GM20000 (cell line): ENCODE measurements around the gene FBXO7.

Experiments used
- DNase-seq: peaks from one replicate; pipeline ENCODE4 v3.0.0; 2012; ENCODE audit warnings: low spot score
- TF ChIP-seq, protein P1 (sequence below): IDR thresholded peaks from 2 replicates; pipeline ENCODE4 v1.5.1; 2012; ENCODE audit warnings: mild to moderate bottlenecking, control low read depth; ENCODE audit errors: extremely low read depth, missing control alignments

The FBXO7 gene

DNA sequence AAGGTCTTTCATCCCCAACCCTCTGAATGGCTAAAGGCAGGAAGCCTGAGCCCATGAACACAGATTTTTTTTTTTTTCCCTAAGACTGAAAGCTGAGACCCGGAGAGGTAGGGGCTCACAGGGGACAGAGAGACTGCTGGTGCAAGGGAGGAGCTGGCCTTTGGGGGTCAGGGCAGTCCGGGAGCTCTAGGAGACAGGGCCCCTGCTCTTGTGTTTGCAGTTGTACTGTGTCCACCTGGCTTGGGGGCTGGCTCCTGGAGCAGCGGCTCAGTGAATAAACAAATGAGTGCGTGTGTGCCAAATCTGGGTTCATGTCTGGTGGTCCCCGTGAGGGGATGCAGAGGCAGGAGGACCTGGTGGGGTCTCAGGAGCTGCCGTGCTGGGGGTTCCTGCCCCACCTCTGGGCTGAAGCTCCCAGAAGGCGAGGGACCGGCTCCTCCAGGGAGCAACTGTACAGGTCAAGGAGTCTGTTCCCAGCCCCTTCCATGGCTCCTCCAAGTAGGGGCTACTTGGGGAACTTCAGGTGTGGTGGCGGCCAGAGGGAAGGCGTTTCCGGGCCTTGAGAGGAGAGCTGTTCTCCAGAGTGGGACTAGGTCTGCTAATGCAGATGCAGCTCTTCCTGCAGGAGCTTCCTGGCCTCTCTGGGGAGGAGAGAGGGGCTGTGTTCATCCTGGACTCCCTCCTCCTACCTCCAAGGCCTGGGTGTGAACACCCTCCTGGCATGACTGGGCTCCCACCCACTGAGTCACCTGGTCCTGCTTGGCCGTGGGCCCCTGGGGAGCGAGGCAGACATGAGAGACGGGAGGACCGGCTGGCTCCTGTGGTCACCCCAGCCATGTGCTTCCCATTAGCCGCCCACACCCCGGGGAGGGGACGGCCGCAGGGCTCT is 57.6 kb downstream of the FBXO7 start:
- no peak for DNase-seq
- TF ChIP-seq, protein P1, sequence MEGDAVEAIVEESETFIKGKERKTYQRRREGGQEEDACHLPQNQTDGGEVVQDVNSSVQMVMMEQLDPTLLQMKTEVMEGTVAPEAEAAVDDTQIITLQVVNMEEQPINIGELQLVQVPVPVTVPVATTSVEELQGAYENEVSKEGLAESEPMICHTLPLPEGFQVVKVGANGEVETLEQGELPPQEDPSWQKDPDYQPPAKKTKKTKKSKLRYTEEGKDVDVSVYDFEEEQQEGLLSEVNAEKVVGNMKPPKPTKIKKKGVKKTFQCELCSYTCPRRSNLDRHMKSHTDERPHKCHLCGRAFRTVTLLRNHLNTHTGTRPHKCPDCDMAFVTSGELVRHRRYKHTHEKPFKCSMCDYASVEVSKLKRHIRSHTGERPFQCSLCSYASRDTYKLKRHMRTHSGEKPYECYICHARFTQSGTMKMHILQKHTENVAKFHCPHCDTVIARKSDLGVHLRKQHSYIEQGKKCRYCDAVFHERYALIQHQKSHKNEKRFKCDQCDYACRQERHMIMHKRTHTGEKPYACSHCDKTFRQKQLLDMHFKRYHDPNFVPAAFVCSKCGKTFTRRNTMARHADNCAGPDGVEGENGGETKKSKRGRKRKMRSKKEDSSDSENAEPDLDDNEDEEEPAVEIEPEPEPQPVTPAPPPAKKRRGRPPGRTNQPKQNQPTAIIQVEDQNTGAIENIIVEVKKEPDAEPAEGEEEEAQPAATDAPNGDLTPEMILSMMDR = no peak

GRCh38 chr22:32532820-32533128 is 58.2 kb downstream of the FBXO7 start:
- DNase-seq = no peak
- TF ChIP-seq, protein P1 = no peak

DNA sequence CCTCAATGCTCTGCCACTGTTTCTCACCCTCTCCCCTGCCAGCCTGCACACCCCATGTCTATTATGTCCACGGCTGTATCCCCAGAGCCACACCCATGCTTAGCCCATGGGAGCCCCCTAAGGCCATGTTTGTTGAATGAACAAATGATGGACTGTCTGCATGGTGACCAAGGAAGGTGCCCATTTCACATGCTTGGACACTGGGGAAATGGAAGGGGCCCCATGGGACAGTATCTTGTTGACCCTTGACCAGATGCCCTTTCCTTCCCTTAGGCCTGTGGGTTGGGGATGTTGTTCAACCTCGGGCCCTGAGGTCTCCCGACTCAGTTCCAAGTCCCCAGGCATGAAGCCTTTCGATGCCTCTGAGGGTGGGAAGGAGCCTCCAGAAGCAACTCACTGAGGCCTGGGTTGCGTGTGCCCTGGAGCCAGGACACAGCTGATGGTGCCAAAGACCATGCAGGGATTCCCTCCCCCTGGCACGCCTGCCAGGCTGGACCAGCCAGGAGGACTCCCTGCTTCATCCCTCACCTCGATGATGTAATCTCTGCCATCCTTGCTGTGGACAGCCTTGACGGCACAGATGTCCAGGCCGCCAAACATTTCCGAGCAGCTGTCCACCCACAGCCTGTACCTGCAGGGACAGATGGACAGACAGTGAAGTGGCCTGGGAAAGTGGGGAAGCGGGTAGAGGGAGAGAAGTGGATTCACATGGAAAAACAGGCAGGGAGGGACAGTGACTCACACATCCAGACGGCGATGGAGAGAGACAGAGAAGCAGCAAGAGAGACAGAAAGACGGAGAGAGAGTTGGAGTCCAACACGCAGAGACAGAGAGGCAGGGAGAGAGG is 58.9 kb downstream of the FBXO7 start:
- TF ChIP-seq, protein P1 = no peak
- no peak for DNase-seq

GRCh38 chr22:32534252-32535235 is 59.9 kb downstream of the FBXO7 start:
- no peak for DNase-seq
- TF ChIP-seq, protein P1 = no peak

- TF ChIP-seq, protein P1 = no peak
- DNase-seq = no peak
These were observed 61.0 kb downstream of the FBXO7 start for GRCh38 chr22:32535531-32536190.

DNA sequence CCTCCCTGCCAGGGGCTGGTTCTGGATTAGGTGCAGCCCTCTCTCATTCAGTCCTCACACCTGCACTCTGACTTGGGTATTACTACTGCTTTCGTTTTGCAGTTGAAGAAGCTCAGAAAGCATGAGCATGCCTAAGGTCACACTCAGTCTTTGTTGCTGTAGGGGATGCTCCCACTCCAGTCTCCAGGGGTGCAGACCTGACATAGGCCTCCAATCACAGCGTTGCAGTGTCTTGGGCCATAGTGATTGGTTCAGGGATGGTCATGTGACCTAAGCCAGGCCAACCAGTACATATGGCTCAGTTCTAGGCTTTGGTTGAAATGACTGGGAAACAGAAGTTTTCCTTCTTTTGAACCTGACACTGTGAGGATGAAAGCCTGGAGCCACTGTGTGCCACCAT is 61.7 kb downstream of the FBXO7 start:
- TF ChIP-seq, protein P1 = no peak
- no peak for DNase-seq
